ENCODE data around the gene CDHR3. TPM values are rescaled to one million over a fixed set of nuclear protein-coding genes. Genes with fewer than 3 reads are reported as not detected.

The CDHR3 gene
- total RNA-seq, 1 donor from 2014 or later = 1.0 TPM

DNA sequence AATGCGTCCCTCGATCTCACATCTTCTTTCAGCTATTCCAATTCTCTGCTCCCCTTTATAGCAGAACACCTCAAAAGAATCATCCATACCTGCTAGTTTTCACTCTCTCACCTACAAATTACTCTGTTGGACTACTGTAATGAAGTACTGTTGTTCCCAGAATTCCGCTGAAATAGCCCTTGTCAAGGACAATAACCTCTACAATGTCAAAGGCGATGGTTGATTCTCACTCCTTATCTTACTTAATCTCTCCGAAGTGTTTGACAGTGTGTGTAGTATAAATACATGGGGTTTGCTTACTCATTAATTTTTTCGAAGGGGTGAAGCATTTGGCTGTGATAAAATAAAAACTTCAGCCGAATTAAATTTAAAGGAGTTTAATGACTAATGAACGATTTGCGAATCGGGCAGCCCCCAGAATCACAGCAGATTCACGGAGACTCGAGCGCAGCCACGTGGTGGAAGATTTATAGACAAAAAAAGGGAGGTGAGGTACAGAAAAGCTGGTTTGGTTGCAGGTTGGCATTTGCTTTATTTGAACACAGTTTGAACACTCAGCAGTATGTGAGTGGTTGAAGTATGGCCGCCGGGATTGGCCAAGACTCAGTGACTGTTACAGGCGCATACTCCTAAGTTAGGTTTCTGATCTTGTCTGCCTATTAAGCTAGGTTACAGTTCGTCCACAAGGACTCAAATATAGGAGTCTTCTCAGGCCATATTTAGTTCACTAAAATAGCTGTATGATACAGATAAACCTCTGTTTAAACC lies 119.2 kb downstream of the CDHR3 start:
- no peak for DNase-seq
- Mint-ChIP-seq H3K27me3 (no peaks in the 10 kb centered on the region), H3K4me3 (no peak overlapping the region), H3K36me3 (ENCODE audit: low read depth) (peaks cover 13% of the 10 kb centered on the region), H3K4me1 (peaks cover 11% of the 10 kb centered on the region), H3K27ac (no peak overlapping the region), H3K9me3 (peaks cover 3% of the 10 kb centered on the region)
- intact Hi-C loops (cut with micrococcal nuclease) = no loop called here

Other genes starting within 250 kb of the CDHR3 start
- 8.5 and 9.8 TPM in 2 replicates for gene ATXN7L1, start 86.7 kb upstream of the CDHR3 start, total RNA-seq
- gene SYPL1, start 149.0 kb downstream of the CDHR3 start, total RNA-seq = 26.6 and 27.2 TPM in 2 replicates

Measured in activated CD4-positive, alpha-beta T cell treated with anti-CD3 and anti-CD28 coated beads, Interleukin-2, amount 10 ng/mL, durations not matched to agents 24 days and 14 days (primary cell).